HG02884 (cell line): ENCODE data around the gene ATF4.

Experiments
- ATAC-seq: cut with Tn5 transposase; IDR thresholded peaks from one replicate; pipeline ENCODE4 v1.9.1; 2021; ENCODE audit warnings: mild to moderate bottlenecking, moderate library complexity; ENCODE audit not compliant: unreplicated experiment

Gene ATF4, protein sequence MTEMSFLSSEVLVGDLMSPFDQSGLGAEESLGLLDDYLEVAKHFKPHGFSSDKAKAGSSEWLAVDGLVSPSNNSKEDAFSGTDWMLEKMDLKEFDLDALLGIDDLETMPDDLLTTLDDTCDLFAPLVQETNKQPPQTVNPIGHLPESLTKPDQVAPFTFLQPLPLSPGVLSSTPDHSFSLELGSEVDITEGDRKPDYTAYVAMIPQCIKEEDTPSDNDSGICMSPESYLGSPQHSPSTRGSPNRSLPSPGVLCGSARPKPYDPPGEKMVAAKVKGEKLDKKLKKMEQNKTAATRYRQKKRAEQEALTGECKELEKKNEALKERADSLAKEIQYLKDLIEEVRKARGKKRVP

GRCh38 chr22:39520226-39521105 lies at the start of gene ATF4:
ATF4 (plus strand) TSS chr22:39520562; CDS start chr22:39521446, 884 bp downstream.
- ATAC-seq: peak; percentile 31

DNA sequence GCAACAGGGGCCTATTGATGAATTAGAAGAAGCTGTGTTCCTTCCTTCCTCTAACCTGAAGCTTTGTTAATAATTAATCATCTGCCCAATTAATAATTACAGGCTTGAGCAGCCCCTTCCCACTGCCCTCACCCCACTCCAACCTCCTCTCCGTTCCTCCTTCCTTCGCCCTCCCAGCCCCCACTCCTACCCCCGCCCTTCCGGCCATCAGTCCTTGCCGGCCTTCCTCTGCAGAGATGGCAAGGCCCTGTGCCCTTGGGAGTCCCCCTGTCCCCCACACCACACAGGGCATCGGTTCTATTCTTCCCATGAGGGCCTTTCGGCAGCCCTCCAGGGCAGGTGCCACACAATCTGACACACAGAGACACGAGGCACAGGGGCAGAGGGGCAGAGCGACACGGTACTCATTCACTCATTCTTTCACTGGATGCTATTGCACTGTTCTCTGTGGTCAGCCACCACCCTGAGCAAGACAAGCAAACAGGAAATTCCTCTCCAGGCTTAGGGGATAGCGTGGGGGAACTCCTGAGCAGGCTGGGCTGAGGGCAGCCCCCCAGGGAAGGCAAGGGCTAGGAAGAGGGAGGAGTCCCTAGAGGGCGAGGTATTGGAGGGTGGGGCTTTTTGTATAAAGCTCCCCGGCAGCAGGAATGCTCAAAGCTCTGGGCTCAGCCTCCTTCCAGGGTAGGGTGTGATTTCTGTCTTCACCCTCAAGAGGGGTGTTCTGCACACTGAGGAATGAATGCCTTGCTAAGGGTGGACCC lies 48.8 kb upstream of the ATF4 start:
- no peak for ATAC-seq

- ATAC-seq: no peak
These were observed 47.5 kb upstream of the ATF4 start for GRCh38 chr22:39472570-39473556.

GRCh38 chr22:39473851-39474250 lies 46.5 kb upstream of the ATF4 start:
- no peak for ATAC-seq

- ATAC-seq: no peak
These were observed 45.8 kb upstream of the ATF4 start for GRCh38 chr22:39474351-39475111.

DNA sequence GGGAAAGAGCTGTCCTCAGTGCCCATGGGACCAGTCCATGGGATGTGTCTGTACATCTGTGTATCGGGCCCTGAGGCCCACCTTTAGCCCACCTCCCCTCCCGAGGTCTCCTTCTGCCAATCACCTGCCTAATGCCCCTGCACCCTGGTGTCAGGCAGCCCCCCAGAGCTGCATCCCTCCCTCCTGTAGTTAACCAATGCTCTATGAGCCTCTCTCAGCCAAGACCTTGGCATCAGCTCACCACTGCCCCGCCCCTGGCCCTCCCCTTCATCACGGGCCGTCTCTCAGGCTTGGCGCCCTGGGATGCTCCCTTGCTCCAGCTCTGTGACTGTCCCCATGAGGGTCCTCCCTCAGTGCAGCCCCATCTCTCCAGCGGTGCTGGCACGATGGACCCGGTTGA lies 45.0 kb upstream of the ATF4 start:
- no peak for ATAC-seq

- ATAC-seq: no peak
These were observed 44.5 kb upstream of the ATF4 start for GRCh38 chr22:39475902-39476301.

GRCh38 chr22:39476664-39477063 lies 43.7 kb upstream of the ATF4 start:
- ATAC-seq: no peak

DNA sequence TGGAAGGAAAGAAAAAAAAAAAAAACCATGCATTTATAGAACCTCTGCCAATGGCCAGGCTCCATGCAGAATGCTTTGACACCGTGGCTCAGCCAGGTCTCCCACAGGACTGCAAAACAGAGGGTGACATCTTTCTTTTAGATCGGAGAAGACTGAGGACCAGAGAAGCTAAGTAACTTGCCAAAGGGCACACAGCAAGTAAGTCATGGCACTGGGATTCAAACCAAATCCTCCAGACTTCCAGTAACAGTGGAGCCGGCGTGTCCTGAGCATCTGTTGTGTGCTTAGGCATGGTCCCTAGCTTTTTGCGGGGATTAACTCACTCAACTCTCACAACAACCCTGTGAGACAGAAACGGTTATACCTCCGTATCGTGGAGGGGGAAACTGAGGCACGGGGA lies 42.8 kb upstream of the ATF4 start:
- no peak for ATAC-seq

DNA sequence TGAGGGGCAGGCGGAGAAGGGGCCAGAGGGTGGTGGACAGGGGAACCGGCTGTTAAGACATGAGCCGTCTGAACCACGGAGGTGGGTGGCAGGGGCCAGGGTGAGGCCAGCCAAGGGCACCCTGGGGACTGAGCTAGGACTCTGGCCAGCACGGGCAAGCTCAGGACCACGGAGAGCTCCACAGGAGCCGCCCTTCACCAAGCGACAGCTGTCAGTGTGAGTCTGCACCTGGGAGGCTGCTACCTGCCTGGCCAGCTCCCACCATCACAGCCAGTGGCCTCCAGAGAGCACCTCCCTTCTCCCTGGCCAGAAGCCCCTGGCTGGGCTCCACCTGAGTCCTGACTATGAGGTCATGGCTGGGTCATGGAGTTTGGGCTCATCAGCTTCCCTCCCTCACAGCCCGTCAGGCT lies 41.9 kb upstream of the ATF4 start:
- ATAC-seq: no peak

DNA sequence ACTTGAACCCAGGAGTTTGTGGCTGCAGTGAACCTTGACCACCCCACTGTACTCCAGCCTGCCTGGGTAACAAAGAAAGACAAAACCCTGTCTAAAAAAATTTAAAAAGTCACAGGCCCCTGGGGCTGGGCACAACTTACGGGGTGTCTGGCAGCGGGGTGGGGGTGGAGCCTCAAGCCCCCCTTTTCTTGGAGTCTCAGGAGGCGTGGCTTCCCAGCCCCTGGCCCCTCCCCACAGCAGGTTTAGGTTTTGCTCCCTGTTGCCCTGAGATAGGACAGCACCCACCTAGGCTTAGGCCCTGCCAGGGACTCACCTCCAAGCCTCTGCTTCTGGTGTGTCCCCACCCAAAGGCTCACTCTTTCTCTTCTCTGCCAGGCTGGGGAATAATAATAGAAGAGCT lies 41.1 kb upstream of the ATF4 start:
- no peak for ATAC-seq

DNA sequence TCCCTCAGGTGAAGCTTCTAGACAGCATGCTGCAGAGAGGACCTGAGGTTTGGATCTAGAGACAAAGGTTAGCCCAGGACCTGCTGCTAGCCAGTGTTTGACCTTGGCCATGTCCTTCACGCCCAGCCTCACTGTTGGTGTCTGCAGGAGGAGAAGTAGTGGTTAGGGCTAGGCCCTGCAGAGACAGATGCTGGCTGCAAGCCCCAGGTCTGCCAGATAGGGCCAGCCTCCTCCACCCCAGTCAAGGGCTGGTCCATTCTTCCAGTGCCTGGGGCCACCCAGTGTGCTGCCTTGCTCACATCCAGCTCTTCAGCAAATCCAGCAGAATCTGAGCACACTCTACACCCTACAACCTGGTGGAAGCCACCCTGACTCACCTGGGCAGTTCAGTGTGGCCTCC lies 39.8 kb upstream of the ATF4 start:
- ATAC-seq: no peak

DNA sequence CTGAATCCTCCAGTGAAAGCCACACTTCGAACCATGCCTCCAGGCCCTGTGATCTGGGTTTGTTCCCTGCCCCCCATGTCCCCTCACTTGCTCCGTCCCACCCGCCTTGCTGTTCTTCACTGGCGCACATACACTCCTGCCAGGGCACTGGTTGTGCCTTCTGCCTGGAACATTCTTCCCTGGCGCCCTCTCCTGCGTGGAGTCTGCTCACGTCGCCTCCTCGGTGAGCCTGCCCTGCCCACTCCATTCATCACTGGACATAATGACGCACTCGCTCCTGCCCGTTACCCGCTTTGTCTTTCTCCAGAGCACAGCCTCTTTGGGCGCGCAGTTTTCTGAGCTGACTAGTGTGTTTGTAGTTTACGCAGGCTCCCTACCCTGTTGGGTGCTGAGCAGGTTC lies 39.3 kb upstream of the ATF4 start:
- ATAC-seq: no peak

DNA sequence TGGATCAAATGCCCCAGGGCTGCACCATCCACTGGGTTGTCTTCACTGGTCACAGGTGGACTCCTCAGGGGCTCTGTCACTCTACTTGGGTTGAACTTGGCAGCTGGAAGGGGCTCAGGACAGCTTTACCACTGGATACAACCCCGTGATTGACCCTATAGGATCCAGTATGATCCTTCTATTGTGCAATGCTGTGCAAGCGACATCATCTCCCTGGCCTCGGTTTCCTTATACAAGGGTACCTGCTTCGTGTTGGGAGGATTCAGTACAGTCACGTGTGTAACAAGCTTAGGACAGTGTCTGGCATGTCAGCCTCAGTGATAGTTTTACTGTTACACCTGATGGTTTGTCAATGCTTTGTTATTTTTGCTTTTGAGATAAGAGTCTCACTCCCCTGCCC lies 38.8 kb upstream of the ATF4 start:
- ATAC-seq: no peak

- ATAC-seq: no peak
These were observed 37.6 kb upstream of the ATF4 start for GRCh38 chr22:39482768-39483167.

GRCh38 chr22:39486951-39487825 lies 33.2 kb upstream of the ATF4 start:
- ATAC-seq: no peak

- ATAC-seq: no peak
These were observed 32.4 kb upstream of the ATF4 start for GRCh38 chr22:39487826-39488520.

DNA sequence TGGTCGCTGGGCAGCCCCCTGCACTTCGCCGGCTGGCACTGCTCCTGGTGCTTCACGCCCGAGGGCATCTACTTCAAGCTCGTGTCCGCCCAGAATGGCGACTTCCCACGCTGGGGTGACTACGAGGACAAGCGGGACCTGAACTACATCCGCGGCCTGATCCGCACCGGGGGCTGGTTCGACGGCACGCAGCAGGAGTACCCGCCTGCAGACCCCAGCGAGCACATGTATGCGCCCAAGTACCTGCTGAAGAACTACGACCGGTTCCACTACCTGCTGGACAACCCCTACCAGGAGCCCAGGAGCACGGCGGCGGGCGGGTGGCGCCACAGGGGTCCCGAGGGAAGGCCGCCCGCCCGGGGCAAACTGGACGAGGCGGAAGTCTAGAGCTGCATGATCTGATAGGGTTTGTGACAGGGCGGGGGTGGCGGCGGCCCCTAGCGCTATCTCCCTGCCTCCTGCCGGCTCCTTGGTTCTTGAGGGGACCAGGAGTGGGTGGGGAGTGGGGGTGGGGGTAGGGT lies 31.7 kb upstream of the ATF4 start:
- no peak for ATAC-seq
